GM19035 (cell line): ENCODE measurements around the gene GGTLC1.
A peak's percentile ranks its signal among the peaks of the same experiment; 100 is the strongest.

Experiments used
- ATAC-seq: cut with Tn5 transposase; IDR thresholded peaks from one replicate; pipeline ENCODE4 v1.9.1; 2021; ENCODE audit not compliant: unreplicated experiment

GGTLC1 gene

GRCh38 chr20:23988561-23988960 is at the start of gene GGTLC1:
GGTLC1 (minus strand) TSS chr20:23988779; CDS start chr20:23986611, 2,168 bp downstream.
- ATAC-seq = no peak

GRCh38 chr20:24034820-24035219 is 46.2 kb upstream of the GGTLC1 start:
- ATAC-seq = no peak

- ATAC-seq = no peak
Measured at GRCh38 chr20:24033565-24033964, 45.0 kb upstream of the GGTLC1 start.

- no peak for ATAC-seq
Measured at GRCh38 chr20:24033151-24033550, 44.6 kb upstream of the GGTLC1 start.

- ATAC-seq = no peak
Measured at GRCh38 chr20:24032400-24032898, 43.9 kb upstream of the GGTLC1 start.

GRCh38 chr20:24027229-24027628 is 38.6 kb upstream of the GGTLC1 start:
- peak; percentile 75 for ATAC-seq

- ATAC-seq = no peak
Measured at GRCh38 chr20:24022621-24023180, 34.1 kb upstream of the GGTLC1 start.

GRCh38 chr20:24018796-24019195 is 30.2 kb upstream of the GGTLC1 start:
- ATAC-seq = no peak

GRCh38 chr20:24017458-24017755 is 28.8 kb upstream of the GGTLC1 start:
- ATAC-seq = no peak

GRCh38 chr20:24016607-24017457 is 28.3 kb upstream of the GGTLC1 start:
- no peak for ATAC-seq

- no peak for ATAC-seq
Measured at GRCh38 chr20:24013953-24014352, 25.4 kb upstream of the GGTLC1 start.

GRCh38 chr20:24011282-24011681 is 22.7 kb upstream of the GGTLC1 start:
- ATAC-seq = no peak

GRCh38 chr20:24007758-24008157 is 19.2 kb upstream of the GGTLC1 start:
- ATAC-seq = no peak

GRCh38 chr20:24007073-24007595 is 18.6 kb upstream of the GGTLC1 start:
- no peak for ATAC-seq

GRCh38 chr20:24006626-24007025 is 18.0 kb upstream of the GGTLC1 start:
- no peak for ATAC-seq

- ATAC-seq = no peak
Measured at GRCh38 chr20:24004471-24004870, 15.9 kb upstream of the GGTLC1 start.

GRCh38 chr20:24002896-24003295 is 14.3 kb upstream of the GGTLC1 start:
- ATAC-seq = no peak

- no peak for ATAC-seq
Measured at GRCh38 chr20:24001712-24002405, 13.3 kb upstream of the GGTLC1 start.

- no peak for ATAC-seq
Measured at GRCh38 chr20:23998844-23999243, 10.3 kb upstream of the GGTLC1 start.

GRCh38 chr20:23998392-23998791 is 9.8 kb upstream of the GGTLC1 start:
- ATAC-seq = no peak

GRCh38 chr20:23995905-23996666 is 7.5 kb upstream of the GGTLC1 start:
- ATAC-seq = no peak
